T1000 (cell line): ENCODE data around the gene CACNA1C.
"Not testable (repeated sequence)": the region's sequence is repeated elsewhere in the genome, so short reads cannot be mapped to it uniquely, and the experiment has no call there.

ENCODE experiments used
- DNase-seq: peaks from one replicate; lab custom pipeline; 2025; ENCODE audit warnings: mixed read lengths; lab: John Stamatoyannopoulos, UW

CACNA1C gene

GRCh38 chr12:2485681-2486080 lies 432.9 kb downstream of the CACNA1C start:
- no peak for DNase-seq

DNA sequence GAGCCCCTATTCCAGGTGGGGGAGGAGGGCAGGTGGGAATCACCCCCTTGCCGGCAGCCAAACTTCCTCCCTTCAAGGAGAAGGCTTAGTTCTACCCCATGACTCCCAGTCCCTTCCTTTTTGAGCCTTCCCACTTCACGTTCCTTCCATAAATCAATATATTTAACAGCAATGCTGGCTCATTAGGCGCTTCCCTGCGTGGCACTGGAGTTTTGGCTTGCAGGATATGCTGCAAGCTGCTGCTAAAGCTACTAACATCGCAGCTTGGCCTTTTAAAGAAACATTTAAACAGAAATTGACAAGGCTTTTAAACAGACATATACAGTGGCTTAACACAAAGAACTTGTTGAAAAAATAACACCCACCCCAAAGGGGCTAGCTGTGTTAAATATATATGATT lies 434.0 kb downstream of the CACNA1C start:
- DNase-seq, result no peak

DNA sequence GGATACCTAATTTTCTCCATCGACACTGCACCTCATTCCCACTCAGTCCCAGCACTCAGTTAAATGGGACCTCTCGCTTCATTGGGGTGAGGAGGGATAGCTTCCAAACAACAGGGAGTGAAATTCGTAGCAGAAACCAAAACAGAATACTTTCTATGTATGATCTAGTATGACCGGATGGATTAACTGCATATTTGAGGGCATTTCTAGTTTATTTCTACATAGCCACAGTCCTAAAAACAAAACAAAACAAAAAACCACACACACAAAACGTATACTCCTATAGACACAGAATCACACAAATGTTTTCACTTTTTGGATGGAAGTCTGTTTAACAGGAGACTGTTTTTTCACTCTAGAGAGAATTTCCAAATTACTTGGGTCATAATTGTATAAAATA lies 434.5 kb downstream of the CACNA1C start:
- DNase-seq, result no peak

DNA sequence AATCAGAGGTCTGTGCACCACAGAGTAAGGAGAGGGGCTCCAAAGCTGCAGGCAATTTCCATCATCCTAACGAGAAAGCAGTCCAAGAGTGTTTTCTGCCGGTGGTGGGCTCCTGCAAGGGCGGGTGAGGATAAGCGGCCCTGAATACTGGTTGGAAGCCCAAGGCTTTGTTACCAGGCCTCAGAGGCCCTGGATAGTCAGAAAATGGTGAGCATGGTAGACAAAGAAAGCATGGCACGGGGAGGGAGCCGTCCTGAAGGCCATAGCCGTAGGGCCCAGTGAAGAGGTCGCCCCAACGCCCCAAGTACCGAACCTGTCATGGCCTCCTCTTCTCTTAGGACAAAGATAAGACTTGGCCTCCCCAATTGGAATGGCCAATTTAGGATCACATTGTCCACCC lies 435.3 kb downstream of the CACNA1C start:
- no peak for DNase-seq

DNA sequence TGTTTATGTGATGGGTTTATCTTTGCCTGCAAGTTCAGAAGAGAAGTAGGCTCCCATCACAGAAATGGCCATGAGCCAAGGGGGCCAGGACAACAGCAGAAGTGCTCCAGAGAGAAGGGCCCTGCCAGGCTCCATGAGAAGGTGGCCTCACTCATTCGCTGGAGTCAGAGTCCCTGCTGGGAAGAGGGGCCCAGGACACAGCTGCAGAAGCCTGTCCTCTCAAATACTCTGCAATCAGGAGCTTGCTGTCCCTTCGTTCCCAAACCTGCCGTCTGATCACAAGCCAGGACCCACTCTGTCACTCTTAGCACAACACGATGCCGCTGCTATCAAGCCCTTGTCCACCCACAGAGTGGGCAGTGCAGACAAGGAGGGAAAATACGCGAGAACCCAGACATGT lies 435.8 kb downstream of the CACNA1C start:
- DNase-seq, result no peak

GRCh38 chr12:2489275-2489674 lies 436.5 kb downstream of the CACNA1C start:
- DNase-seq, result no peak

GRCh38 chr12:2490831-2491230 lies 438.0 kb downstream of the CACNA1C start:
- no peak for DNase-seq

DNA sequence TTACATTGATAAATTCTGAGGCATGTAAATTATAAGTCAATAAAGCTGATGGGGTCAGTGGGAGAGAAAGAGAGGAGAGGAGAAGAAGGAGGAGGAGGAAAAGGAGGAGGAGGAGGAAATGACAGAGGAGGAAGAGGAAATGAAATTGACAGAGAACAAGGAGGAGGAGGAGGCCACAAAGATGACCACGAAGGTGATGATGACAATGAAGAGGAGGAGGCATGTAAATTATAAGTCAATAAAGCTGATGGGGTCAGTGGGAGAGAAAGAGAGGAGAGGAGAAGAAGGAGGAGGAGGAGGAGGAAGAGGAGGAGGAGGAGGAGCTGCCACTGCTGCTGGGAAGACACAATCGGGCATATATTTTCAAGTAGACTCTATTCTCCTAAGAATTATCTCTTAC lies 438.6 kb downstream of the CACNA1C start:
- not testable (repeated sequence) for DNase-seq

DNA sequence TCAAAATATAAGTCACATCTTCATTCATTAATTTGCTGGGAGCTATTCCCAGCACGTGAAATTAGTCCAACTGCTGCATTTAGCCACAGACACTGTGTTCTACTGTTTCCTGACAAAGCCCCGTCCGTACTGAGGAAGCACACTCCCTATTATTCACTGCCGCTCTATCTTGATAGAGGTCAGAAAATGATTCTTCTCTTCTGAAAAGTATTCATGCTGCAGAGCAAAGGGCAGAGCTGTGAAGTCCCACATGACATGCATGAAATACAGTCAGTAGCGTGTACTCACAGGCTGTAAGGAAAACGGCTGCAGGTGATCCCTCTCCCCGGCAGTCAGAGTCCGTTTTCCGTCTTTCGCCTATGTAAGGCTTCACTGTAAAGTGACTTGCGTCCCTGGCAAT lies 439.4 kb downstream of the CACNA1C start:
- DNase-seq, result no peak

GRCh38 chr12:2493086-2493485 lies 440.3 kb downstream of the CACNA1C start:
- DNase-seq, result no peak

DNA sequence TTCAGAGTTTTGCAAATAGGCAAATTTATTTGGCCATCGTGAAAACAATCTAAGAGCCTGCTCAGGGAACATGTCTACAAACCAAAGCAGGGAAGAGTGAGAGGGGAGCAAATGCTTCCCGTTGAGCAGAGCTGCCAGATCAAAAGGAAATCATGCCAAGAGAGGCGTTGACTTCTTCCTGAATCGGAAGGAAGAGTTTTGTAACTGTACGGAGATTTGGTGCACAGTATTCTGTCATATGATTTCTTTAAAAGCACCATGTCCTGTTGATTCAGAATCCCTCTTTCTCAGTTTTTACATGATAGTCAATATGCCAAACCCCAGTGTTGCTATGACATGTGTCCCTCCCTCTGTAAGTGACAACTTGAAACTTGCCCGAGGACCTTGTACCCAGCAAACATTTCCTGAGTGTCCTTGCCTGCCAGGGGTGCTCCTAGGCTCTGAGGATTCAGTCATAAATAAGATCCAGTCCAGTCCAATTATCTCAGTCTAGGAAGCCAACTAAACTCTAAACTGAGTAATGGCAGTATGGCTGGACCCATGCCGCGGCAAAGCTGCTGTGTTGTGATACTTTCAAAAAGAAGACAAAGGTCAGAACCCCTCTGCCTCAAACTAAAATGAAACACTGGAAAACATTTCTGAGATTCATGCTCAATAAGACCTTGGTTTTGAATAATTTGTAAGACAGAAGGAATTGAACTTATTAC lies 441.9 kb downstream of the CACNA1C start:
- no peak for DNase-seq

- DNase-seq, result no peak
These were observed 442.8 kb downstream of the CACNA1C start for GRCh38 chr12:2495417-2496112.

GRCh38 chr12:2498964-2499500 lies 446.2 kb downstream of the CACNA1C start:
- DNase-seq, result no peak

DNA sequence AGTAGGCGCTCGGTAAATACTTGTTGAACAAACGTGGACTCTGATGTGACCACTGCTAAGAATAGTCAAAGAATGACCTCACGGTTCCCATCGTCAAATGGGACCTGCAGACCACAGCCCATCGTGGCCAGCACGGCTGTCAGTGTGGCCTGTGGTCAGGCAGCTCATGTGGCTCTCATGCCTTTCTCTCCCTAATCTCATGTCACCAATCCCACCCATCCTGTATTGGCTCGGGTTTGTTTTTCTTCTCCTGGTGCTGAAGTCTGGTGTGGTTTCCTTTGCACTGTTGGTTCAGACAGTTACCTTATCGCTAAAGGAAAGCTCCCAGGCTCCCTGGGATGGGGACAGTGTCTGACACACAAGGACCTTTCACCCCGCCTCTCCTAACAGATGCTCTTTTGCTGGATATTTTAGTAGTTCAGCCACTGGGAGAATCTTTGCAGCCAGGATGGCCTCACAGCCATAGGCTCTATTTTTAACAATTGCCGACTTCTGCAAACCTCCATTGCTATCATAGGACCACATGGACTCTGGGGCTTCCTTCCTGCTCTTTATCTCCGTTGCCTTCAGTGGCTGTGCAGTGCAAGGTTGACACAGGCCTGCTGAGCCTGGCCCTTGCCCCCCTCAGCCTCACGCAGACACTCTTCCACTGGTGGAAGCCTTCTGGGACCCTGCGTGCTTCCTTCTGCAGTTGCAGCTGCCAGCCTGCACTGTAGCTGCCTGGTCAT lies 448.8 kb downstream of the CACNA1C start:
- no peak for DNase-seq

GRCh38 chr12:2503036-2503435 lies 450.2 kb downstream of the CACNA1C start:
- no peak for DNase-seq

GRCh38 chr12:2503762-2504161 lies 451.0 kb downstream of the CACNA1C start:
- DNase-seq, result no peak

GRCh38 chr12:2504577-2504976 lies 451.8 kb downstream of the CACNA1C start:
- no peak for DNase-seq

DNA sequence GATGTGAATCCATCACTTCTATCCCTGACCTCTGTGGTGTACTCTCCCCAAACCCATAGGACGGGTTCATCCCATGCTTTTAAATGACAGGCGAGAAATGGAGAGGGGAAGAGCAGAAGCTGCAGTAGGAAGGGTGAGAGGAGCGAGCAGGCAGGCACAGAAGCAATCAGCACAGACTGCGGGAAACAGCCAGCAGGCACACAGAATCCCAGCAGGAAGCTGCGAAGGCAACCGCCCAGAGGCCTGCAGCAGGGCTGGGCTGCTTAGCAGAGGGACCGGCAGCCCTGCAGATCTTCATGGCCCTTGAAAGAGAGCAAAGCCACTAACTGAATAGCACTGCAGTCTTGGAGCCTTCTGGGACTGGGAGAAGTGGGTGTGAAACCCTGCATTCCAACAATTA lies 455.0 kb downstream of the CACNA1C start:
- DNase-seq, result no peak

DNA sequence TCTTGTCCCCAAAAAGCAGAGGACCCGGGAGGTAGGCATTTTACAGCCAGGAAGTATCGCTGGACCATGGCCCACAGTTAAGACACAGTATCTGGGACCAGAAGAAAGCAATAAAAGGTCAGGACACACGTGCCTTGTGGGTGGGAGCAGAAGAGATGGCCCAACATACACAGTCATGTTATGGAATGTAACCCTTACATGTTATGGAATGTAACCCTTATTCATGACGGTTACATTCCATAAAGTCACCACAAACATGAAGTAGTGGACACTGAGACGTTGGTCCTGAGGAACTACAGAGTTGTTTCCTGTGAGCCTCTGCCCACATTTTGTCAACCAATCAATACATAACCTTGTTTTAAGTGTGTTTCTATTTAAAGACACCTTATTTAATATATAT lies 456.4 kb downstream of the CACNA1C start:
- no peak for DNase-seq

GRCh38 chr12:2510045-2510444 lies 457.3 kb downstream of the CACNA1C start:
- DNase-seq, result no peak

DNA sequence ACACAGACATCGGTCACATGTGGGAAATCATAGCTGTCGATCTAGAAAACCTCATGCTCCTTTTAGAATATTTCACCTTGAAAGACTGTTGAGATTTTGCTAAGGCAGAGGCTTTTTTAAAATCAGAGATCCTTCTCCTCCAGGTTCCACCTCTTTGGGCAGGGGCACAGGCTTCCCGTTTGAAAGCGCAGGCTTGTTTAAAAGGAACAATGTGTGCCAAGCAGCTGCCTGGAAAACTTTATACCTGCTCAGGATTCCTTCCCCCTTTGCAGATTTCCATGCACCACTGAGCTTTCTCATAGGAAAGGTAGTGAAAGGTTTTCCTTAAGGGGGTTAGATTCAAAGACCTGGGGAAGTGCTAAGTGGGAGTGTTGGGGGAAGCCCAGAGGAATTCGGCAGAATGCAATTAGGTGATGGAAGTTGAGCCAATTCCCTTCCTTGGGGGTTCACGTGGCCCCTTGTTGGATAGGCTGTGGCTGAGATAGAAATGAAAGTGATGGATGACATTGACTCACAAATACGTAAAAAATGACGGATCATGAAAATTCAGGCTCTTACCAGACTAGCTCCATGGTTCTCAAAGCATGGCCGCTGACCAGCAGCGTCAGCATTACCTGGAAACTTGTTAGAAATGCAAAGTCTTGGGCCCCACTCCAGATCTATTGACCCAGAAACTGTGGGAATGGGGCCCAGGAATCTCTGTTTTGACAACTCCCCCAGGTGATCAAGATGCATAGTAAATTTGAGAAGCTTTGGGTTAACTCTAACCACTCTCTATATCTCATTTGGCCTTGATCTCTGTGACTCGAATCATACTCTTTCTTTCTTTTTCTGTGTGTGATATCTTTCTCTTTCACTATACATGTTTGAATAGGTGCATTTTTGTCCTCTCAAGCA lies 460.6 kb downstream of the CACNA1C start:
- no peak for DNase-seq

DNA sequence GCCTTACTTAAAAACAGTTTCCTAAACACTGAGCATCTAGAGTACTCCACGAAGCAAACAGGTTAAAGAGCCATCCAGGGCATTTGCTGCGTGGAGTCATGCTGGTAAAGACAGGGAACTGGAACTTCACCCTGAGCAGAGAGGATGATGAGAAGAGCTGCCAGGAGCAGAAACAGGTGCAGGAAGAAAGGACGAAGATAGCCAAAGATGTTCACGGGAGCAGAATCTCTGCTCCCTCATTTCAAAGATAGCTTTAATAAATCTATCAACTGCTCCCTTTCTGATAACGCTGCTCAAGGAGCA lies 461.2 kb downstream of the CACNA1C start:
- no peak for DNase-seq
